ENCODE results near the gene RIMKLB.
A peak's percentile ranks its signal among the peaks of the same experiment; 100 is the strongest.

The RIMKLB gene

DNA sequence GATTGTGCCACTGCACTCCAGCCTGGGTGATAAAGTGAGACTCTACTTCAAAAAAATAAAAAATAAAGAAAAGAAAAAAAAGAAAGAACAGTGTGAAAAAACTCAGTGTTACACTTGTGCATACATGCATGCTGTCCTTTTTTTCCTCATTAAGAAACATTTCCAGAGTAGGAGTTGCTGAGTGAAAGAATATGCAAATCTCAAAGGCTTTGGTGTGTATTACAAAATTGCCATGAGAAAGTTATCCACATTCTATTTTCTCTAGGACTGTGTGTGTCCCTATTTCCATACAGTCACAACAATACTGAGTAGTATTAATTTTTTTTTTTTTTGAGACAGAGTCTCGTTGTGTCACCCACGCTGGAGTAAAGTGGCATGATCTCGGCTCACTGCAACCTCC, 123.8 kb downstream of the RIMKLB start:
- DNase-seq: no peak

DNA sequence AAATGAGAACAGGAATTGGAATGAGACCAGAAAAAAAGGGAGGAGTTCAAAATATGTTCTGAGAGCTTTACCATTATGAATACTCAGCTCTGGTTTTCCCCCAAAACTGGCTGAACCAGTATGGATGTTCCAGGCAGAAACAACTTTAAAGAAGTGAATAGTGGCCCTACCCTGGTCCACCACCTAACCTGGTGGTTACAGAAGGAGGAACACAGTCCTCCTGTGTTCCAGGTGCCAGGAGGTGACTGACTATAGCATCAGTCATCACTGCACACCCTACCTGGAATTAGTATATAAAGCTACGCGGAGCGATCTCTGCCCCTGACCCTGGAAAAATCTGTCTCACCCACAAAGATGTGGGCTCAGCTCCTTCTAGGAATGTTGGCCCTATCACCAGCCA, 124.5 kb downstream of the RIMKLB start, which contains the start of gene A2ML1:
Gene A2ML1, plus strand, starts transcription at position 324 of the 400 bp plus-strand sequence. Its CDS starts 31 bp downstream, at position 355.
- no peak for DNase-seq

DNA sequence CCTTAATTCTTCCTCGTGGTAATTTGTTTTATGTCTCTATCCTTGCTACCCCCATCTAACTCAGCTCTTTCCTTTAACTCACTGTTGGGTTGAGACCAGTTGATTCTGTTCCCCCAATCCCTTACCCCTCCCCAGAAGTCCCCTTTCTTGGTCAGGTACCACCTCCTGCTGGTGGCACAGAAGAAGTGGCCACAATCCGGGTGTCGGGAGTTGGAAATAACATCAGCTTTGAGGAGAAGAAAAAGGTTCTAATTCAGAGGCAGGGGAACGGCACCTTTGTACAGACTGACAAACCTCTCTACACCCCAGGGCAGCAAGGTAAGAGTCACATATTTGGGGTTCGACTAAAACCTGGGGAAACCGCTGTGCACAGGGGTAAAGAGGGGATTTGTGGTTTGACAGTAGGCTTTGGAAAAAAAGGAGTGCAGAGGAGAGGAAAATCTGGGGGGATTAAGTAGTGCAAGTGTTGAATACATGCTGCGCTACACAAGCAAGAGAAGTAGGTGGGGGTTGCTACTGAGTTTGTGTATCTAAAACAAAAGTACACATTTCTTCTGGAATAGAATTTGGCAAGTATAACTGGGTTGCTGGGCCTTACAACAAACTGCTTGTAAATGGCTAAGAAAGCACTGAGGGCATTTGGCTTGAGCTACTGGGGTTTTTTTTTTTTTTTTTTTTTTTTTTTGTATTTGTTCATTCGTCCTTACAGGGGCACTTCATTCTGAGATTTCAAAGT, 125.9 kb downstream of the RIMKLB start:
- peak; percentile 6 for DNase-seq

DNA sequence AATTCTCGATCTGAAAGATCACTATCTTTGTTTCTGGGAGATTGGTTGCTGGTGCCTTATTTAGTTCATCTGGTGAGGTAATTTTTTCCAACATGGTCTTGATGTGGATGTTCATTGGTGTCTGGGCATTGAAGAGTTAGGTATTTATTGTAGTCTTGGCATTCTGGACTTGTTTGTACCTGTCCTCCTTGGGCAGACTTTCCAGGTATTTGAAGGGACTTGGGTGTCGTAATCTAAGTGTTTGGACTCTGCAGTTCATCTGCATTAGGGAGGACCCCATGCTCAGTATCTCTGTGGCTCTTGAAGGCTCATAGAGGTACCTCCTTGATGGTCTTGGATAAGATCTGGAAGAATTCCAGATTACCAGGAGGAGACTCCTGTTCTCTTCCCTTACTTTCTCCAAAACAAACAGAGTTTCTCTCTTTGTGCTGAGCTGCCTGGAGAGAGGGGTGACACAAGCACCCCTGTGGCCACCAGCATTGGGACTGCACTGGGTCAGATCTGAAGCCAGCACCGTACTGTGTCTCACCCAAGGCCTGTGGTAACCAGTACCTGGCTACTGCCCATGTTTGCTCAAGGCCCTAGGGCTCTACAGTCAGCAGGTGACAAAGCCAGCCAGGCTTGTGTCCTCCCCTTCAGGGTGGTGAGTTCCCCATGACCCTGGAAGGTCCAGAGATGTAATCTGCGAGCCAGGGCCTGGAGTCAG, 129.9 kb downstream of the RIMKLB start:
- no peak for DNase-seq

DNA sequence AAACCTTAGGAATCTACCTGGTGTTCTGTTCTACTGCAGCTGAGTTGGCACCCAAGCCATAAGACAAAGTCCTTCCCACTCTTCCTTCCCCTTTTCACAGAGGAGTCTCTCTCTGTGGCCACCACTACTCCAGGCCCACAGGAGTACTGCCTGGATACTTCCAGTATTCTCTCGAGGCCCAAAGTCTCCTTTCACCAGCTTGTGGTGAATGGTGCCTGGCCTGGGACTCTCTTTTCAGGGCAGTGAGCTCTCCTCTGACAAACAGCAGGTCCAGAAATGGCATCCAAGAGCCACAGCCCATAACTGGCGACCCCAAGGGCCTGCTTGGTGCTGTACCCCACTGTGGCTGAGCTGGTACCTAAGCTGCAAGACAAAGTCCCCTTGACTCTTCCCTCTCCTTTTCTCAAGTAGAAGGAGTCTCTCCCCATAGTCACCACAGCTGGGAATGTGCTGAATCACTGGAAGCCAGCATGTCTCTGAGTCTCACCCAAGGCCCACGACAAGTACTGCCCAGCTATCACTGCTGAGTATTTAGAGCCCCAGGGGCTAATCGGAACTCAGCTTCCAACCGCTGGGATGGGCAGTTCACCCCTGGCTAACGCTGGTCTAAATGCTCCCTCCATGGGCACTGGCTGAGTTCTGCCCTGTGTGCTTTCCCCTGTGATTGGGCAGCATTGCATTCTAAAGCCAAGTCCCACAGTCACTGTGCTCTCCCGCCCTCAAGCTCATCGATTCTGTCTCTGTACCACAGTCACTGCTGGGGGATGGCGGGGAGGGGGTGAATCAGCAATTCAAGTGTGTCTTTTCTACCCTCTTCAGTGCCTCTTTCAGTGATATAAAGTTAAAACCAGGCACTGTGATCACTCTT, 130.7 kb downstream of the RIMKLB start:
- no peak for DNase-seq

DNA sequence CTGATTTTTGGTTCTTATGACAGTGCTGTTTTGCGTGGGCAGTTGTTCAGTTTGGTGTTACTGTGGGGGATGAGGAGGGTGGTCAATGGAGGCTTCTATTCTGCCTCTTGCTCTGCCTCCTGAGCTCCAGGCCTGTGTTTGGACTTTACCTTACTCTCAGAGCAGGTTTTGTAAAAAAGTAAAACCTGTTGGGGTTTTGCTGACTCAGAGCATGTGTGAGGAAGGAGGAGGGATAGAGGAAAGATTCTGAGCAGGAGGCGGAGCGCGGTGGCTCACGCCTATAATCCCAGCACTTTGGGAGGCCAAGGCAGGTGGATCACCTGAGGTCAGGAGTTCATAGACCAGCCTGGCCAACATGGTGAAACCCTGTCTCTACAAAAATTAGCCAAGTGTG, 131.3 kb downstream of the RIMKLB start:
- DNase-seq: no peak

DNA sequence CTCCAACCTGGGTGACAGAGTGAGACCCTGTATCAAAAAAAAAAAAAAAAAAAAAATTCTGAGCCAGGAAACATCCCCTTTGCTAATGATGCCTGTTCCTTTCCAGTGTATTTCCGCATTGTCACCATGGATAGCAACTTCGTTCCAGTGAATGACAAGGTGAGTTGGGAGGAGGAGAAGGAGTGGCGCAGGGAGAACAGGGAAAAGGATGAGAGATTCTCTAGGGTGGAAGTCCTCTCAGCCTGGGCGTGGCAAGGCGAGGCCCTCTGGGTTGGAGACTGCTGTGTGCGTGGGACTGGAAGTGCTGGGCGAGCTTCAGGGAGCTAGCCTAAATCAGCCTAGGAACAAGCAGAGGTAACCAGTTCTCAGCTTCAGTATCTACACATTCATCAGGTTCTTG, 131.8 kb downstream of the RIMKLB start:
- DNase-seq: no peak

DNA sequence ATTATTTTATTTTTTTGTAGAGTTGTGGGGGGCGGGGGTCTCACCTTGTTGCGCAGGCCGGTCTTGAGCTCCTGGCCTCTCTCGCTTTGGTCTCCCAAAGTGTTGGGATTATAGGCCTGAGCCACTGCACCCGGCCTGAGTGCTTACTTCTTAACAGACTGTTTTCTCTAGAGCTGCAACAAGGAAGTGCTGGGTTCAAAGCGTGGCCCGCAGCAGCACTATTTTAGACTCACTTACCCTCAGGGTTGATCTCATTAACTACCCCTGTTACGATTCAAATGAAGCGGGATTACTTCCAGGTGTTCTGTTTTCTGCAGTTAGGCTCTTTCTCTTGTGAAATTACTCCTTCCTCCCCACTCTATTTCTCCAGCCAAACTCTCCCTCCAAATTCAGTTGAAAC, 133.3 kb downstream of the RIMKLB start:
- no peak for DNase-seq

DNA sequence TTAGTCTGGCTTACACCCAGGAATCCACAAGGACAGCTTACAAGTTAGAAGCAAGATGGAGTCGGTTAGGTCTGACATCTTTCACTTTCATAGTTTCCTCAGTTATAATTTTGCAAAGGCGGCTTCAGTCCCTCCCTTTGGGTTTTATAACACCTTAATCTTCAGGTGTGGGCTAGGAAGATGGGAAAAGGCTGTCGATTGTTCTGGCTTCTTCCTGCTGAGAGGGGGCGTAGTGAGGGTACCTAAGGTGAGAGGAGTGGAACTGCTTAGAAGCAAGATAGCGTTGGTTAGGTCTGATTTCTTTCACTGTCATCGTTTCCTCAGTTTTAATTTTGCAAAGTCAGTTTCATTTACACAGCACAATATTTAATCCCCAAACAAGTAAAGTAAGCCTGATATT, 134.7 kb downstream of the RIMKLB start:
- no peak for DNase-seq
